Neuron (in vitro differentiated cells): ENCODE data around the gene GTSF1L.

ENCODE experiments used
- H2AFZ ChIP-seq: one replicate; pipeline ENCODE4 v1.6.1; 2013; ENCODE audit warnings: low read depth, mild to moderate bottlenecking, inconsistent platforms, low read length, moderate library complexity
- H3K27me3 ChIP-seq: one replicate; pipeline ENCODE4 v1.6.1; 2013; ENCODE audit warnings: low read length; ENCODE audit not compliant: insufficient read depth
- H3K36me3 ChIP-seq: one replicate; pipeline ENCODE4 v1.6.1; 2013; ENCODE audit warnings: low read length; ENCODE audit not compliant: insufficient read depth
- H3K4me1 ChIP-seq: one replicate; pipeline ENCODE4 v1.6.1; 2013; ENCODE audit warnings: low read length; ENCODE audit not compliant: insufficient read depth
- H3K4me3 ChIP-seq: 2 replicates; pipeline ENCODE4 v1.5.1; 2013; ENCODE audit warnings: mild to moderate bottlenecking, low read length, moderate library complexity
- H3K9me3 ChIP-seq: one replicate; pipeline ENCODE4 v1.6.1; 2013; ENCODE audit warnings: low read length

Gene GTSF1L

GRCh38 chr20:43721097-43721428 lies 5.7 kb downstream of the GTSF1L start:
- Histone ChIP-seq H3K36me3 (peaks cover 4% of the 10 kb centered on the region), H3K9me3 (no peaks in the 10 kb centered on the region), H3K4me1 (no peaks in the 10 kb centered on the region), H2AFZ (no peak overlapping the region), H3K4me3 (no peak overlapping the region), H3K27me3 (no peaks in the 10 kb centered on the region)

- H3K9me3 ChIP-seq: no peaks in the 10 kb centered on the region
- no peaks in the 10 kb centered on the region for H3K4me1 ChIP-seq
- no peak overlapping the region for H2AFZ ChIP-seq
- no peak overlapping the region for H3K4me3 ChIP-seq
- no peaks in the 10 kb centered on the region for H3K27me3 ChIP-seq
- H3K36me3 ChIP-seq: peaks cover 14% of the 10 kb centered on the region
Measured at GRCh38 chr20:43720007-43720406, 6.8 kb downstream of the GTSF1L start.

- no peak overlapping the region for H3K4me3 ChIP-seq
- H3K27me3 ChIP-seq: no peaks in the 10 kb centered on the region
- H3K4me1 ChIP-seq: no peaks in the 10 kb centered on the region
- no peak overlapping the region for H2AFZ ChIP-seq
- peaks cover 24% of the 10 kb centered on the region for H3K36me3 ChIP-seq
- no peaks in the 10 kb centered on the region for H3K9me3 ChIP-seq
Measured at GRCh38 chr20:43717616-43717995, 9.2 kb downstream of the GTSF1L start.

GRCh38 chr20:43716757-43717615 lies 9.8 kb downstream of the GTSF1L start:
- no peaks in the 10 kb centered on the region for H3K4me1 ChIP-seq
- peaks cover 28% of the 10 kb centered on the region for H3K36me3 ChIP-seq
- H3K4me3 ChIP-seq: no peak overlapping the region
- no peak overlapping the region for H2AFZ ChIP-seq
- H3K9me3 ChIP-seq: no peaks in the 10 kb centered on the region
- H3K27me3 ChIP-seq: no peaks in the 10 kb centered on the region

GRCh38 chr20:43716123-43716522 lies 10.7 kb downstream of the GTSF1L start:
- Histone ChIP-seq H2AFZ (no peak overlapping the region), H3K9me3 (no peaks in the 10 kb centered on the region), H3K27me3 (no peaks in the 10 kb centered on the region), H3K36me3 (peaks cover 35% of the 10 kb centered on the region), H3K4me3 (no peak overlapping the region), H3K4me1 (no peaks in the 10 kb centered on the region)

- Histone ChIP-seq H3K27me3 (no peaks in the 10 kb centered on the region), H3K36me3 (peaks cover 40% of the 10 kb centered on the region), H3K4me3 (no peak overlapping the region), H3K4me1 (no peaks in the 10 kb centered on the region), H3K9me3 (no peaks in the 10 kb centered on the region), H2AFZ (no peak overlapping the region)
Measured at GRCh38 chr20:43715511-43715910, 11.3 kb downstream of the GTSF1L start.

- H2AFZ ChIP-seq: no peak overlapping the region
- no peaks in the 10 kb centered on the region for H3K9me3 ChIP-seq
- no peak overlapping the region for H3K4me3 ChIP-seq
- no peaks in the 10 kb centered on the region for H3K4me1 ChIP-seq
- H3K36me3 ChIP-seq: peaks cover 45% of the 10 kb centered on the region
- H3K27me3 ChIP-seq: no peaks in the 10 kb centered on the region
Measured at GRCh38 chr20:43715044-43715443, 11.8 kb downstream of the GTSF1L start.

GRCh38 chr20:43711098-43711654 lies 15.6 kb downstream of the GTSF1L start:
- H3K27me3 ChIP-seq: no peaks in the 10 kb centered on the region
- H3K9me3 ChIP-seq: no peaks in the 10 kb centered on the region
- H2AFZ ChIP-seq: no peak overlapping the region
- peaks cover 68% of the 10 kb centered on the region for H3K36me3 ChIP-seq
- no peaks in the 10 kb centered on the region for H3K4me1 ChIP-seq
- no peak overlapping the region for H3K4me3 ChIP-seq

- Histone ChIP-seq H3K36me3 (peaks cover 65% of the 10 kb centered on the region), H3K4me1 (no peaks in the 10 kb centered on the region), H3K27me3 (no peaks in the 10 kb centered on the region), H3K9me3 (no peaks in the 10 kb centered on the region), H2AFZ (no peak overlapping the region), H3K4me3 (no peak overlapping the region)
Measured at GRCh38 chr20:43710370-43711044, 16.3 kb downstream of the GTSF1L start.

GRCh38 chr20:43702502-43702901 lies 24.3 kb downstream of the GTSF1L start:
- Histone ChIP-seq H3K27me3 (no peaks in the 10 kb centered on the region), H3K36me3 (peaks cover 64% of the 10 kb centered on the region), H3K4me3 (no peak overlapping the region), H3K9me3 (no peaks in the 10 kb centered on the region), H2AFZ (no peak overlapping the region), H3K4me1 (no peaks in the 10 kb centered on the region)

GRCh38 chr20:43700627-43701026 lies 26.2 kb downstream of the GTSF1L start:
- H3K4me1 ChIP-seq: no peaks in the 10 kb centered on the region
- H3K4me3 ChIP-seq: no peak overlapping the region
- H3K27me3 ChIP-seq: no peaks in the 10 kb centered on the region
- H3K36me3 ChIP-seq: peaks cover 60% of the 10 kb centered on the region
- H2AFZ ChIP-seq: no peak overlapping the region
- H3K9me3 ChIP-seq: no peaks in the 10 kb centered on the region

GRCh38 chr20:43699941-43700565 lies 26.7 kb downstream of the GTSF1L start:
- no peaks in the 10 kb centered on the region for H3K27me3 ChIP-seq
- peaks cover 59% of the 10 kb centered on the region for H3K36me3 ChIP-seq
- H3K4me3 ChIP-seq: no peak overlapping the region
- H2AFZ ChIP-seq: no peak overlapping the region
- H3K4me1 ChIP-seq: no peaks in the 10 kb centered on the region
- no peaks in the 10 kb centered on the region for H3K9me3 ChIP-seq

GRCh38 chr20:43695571-43695970 lies 31.2 kb downstream of the GTSF1L start:
- no peaks in the 10 kb centered on the region for H3K27me3 ChIP-seq
- H3K4me1 ChIP-seq: no peaks in the 10 kb centered on the region
- peaks cover 34% of the 10 kb centered on the region for H3K36me3 ChIP-seq
- H2AFZ ChIP-seq: no peak overlapping the region
- H3K9me3 ChIP-seq: no peaks in the 10 kb centered on the region
- H3K4me3 ChIP-seq: no peak overlapping the region
